Activated CD4-positive, alpha-beta T cell treated with anti-CD3 and anti-CD28 coated beads, Interleukin-2, amount 10 ng/mL, durations not matched to agents 7 days and 5 days (primary cell): ENCODE data around the gene DENND1C. TPM values are rescaled to one million over a fixed set of nuclear protein-coding genes. Genes with fewer than 3 reads are reported as not detected.

Source experiments
- CTCF ChIA-PET: fragments of 350-600 bp; sonication (Branson Sonifier 250); formaldehyde crosslinking; loops from one replicate; lab custom pipeline; 2021; ENCODE audit warnings: antibody characterized with exemption; lab: Charles Lee
- POLR2A ChIA-PET: fragments of 350-600 bp; sonication (Branson Sonifier 250); formaldehyde crosslinking; loops from one replicate; lab custom pipeline; 2021; ENCODE audit warnings: antibody characterized with exemption; lab: Charles Lee
- DNase-seq: peaks from one replicate; pipeline ENCODE4 v3.0.0-alpha.2; 2020
- H3K27ac Mint-ChIP-seq: one replicate; pipeline ENCODE4 v1.8.0; 2021; ENCODE audit warnings: mild to moderate bottlenecking, moderate library complexity, mixed read lengths
- H3K27me3 Mint-ChIP-seq: one replicate; pipeline ENCODE4 v1.8.0; 2021; ENCODE audit warnings: mixed read lengths
- H3K36me3 Mint-ChIP-seq: one replicate; pipeline ENCODE4 v1.8.0; 2021; ENCODE audit warnings: low read depth, mixed read lengths
- H3K4me1 Mint-ChIP-seq: one replicate; pipeline ENCODE4 v1.8.0; 2021; ENCODE audit warnings: mixed read lengths
- H3K4me3 Mint-ChIP-seq: one replicate; pipeline ENCODE4 v1.8.0; 2021; ENCODE audit warnings: mild to moderate bottlenecking, moderate library complexity, mixed read lengths
- H3K9me3 Mint-ChIP-seq: one replicate; pipeline ENCODE4 v1.8.0; 2021; ENCODE audit warnings: mixed read lengths
- total RNA-seq, 2 experiments: library from RNA; stranded (reverse); gene quantifications; one replicate each; pipeline ENCODE4 v1.2.3, GENCODE V29; 2021

Gene DENND1C
- total RNA-seq, 2 experiments from 2014 or later = 100.0 to 104 TPM

GRCh38 chr19:6470173-6470572, 11.4 kb downstream of the DENND1C start:
- peaks cover under 1% of the 10 kb centered on the region for H3K4me1 Mint-ChIP-seq
- peaks cover 32% of the 10 kb centered on the region for H3K36me3 Mint-ChIP-seq
- H3K27ac Mint-ChIP-seq = no peak overlapping the region
- no peaks in the 10 kb centered on the region for H3K9me3 Mint-ChIP-seq
- POLR2A ChIA-PET = no interaction called here
- H3K27me3 Mint-ChIP-seq = no peaks in the 10 kb centered on the region
- CTCF ChIA-PET = interaction anchor here (1.1 kb wide), 1 partner anchor 22 kb away, joined by 4 read pairs; no protein-coding TSS in a partner anchor
- no peak overlapping the region for H3K4me3 Mint-ChIP-seq
- DNase-seq = no peak

GRCh38 chr19:6467384-6467783, 14.2 kb downstream of the DENND1C start:
- POLR2A ChIA-PET = no interaction called here
- no peak overlapping the region for H3K27ac Mint-ChIP-seq

GRCh38 chr19:6466526-6467248, 14.9 kb downstream of the DENND1C start:
- H3K9me3 Mint-ChIP-seq = no peaks in the 10 kb centered on the region
- no peak for DNase-seq
- no peak overlapping the region for H3K27ac Mint-ChIP-seq
- no peak overlapping the region for H3K4me3 Mint-ChIP-seq
- H3K4me1 Mint-ChIP-seq = peaks cover 15% of the 10 kb centered on the region
- CTCF ChIA-PET = no interaction called here
- H3K27me3 Mint-ChIP-seq = no peaks in the 10 kb centered on the region
- peaks cover 23% of the 10 kb centered on the region for H3K36me3 Mint-ChIP-seq
- POLR2A ChIA-PET = no interaction called here

More at GRCh38 chr19:6467384-6467783, 14.2 kb downstream of the DENND1C start:
- H3K4me3 Mint-ChIP-seq = no peak overlapping the region
- H3K27me3 Mint-ChIP-seq = no peaks in the 10 kb centered on the region
- peaks cover 10% of the 10 kb centered on the region for H3K4me1 Mint-ChIP-seq
- H3K36me3 Mint-ChIP-seq = peaks cover 23% of the 10 kb centered on the region
- no peak for DNase-seq
- CTCF ChIA-PET = no interaction called here
- no peaks in the 10 kb centered on the region for H3K9me3 Mint-ChIP-seq

GRCh38 chr19:6465663-6466062, 15.9 kb downstream of the DENND1C start:
- H3K4me1 Mint-ChIP-seq = peaks cover 15% of the 10 kb centered on the region
- H3K27me3 Mint-ChIP-seq = no peaks in the 10 kb centered on the region
- H3K9me3 Mint-ChIP-seq = no peaks in the 10 kb centered on the region
- ChIA-PET CTCF (no interaction called here), POLR2A (interaction anchor here (0.6 kb wide), 1 partner anchor 43 kb away, joined by 4 read pairs; no protein-coding TSS in a partner anchor)
- H3K4me3 Mint-ChIP-seq = no peak overlapping the region
- no peak overlapping the region for H3K27ac Mint-ChIP-seq
- no peak for DNase-seq
- peaks cover 21% of the 10 kb centered on the region for H3K36me3 Mint-ChIP-seq

- ChIA-PET POLR2A (interaction anchor here (0.6 kb wide), 1 partner anchor 43 kb away, joined by 4 read pairs; no protein-coding TSS in a partner anchor), CTCF (no interaction called here)
- no peak overlapping the region for H3K4me3 Mint-ChIP-seq
- H3K27me3 Mint-ChIP-seq = no peaks in the 10 kb centered on the region
- H3K36me3 Mint-ChIP-seq = peaks cover 18% of the 10 kb centered on the region
- DNase-seq = no peak
- no peaks in the 10 kb centered on the region for H3K9me3 Mint-ChIP-seq
- peaks cover 18% of the 10 kb centered on the region for H3K4me1 Mint-ChIP-seq
- no peak overlapping the region for H3K27ac Mint-ChIP-seq
Observed at GRCh38 chr19:6465006-6465405, 16.6 kb downstream of the DENND1C start.

GRCh38 chr19:6464070-6464873, 17.3 kb downstream of the DENND1C start, which contains the start of gene CRB3:
Gene CRB3 (plus strand): TSS chr19:6464271. CDS start chr19:6464702, 431 bp downstream.
- ChIA-PET POLR2A (no interaction called here), CTCF (no interaction called here)
- Mint-ChIP-seq H3K9me3 (no peaks in the 10 kb centered on the region), H3K4me1 (peaks cover 20% of the 10 kb centered on the region), H3K36me3 (peaks cover 12% of the 10 kb centered on the region), H3K27ac (no peak within 1 kb of the TSS), H3K27me3 (no peaks in the 10 kb centered on the region), H3K4me3 (no peak within 1 kb of the TSS)
- DNase-seq = peak; percentile 35

GRCh38 chr19:6460099-6460884, 21.3 kb downstream of the DENND1C start:
- POLR2A ChIA-PET = no interaction called here
- Mint-ChIP-seq H3K27ac (peak overlapping the region; percentile 89), H3K36me3 (peaks cover 15% of the 10 kb centered on the region), H3K9me3 (peaks cover 6% of the 10 kb centered on the region), H3K4me3 (peak overlapping the region; percentile 93), H3K27me3 (no peaks in the 10 kb centered on the region), H3K4me1 (peaks cover 27% of the 10 kb centered on the region)
- DNase-seq = peak; percentile 98
- CTCF ChIA-PET = interaction anchor here (0.7 kb wide), 1 partner anchor 306 kb away, joined by 3 read pairs; no protein-coding TSS in a partner anchor

- POLR2A ChIA-PET = interaction anchor here (0.7 kb wide), 1 partner anchor 86 kb away, joined by 3 read pairs; no protein-coding TSS in a partner anchor
- peaks cover 11% of the 10 kb centered on the region for H3K9me3 Mint-ChIP-seq
- CTCF ChIA-PET = interaction anchor here (0.6 kb wide), 1 partner anchor 11 kb away, joined by 3 read pairs; no protein-coding TSS in a partner anchor
Observed at GRCh38 chr19:6459262-6460098, 22.1 kb downstream of the DENND1C start, which contains the start of gene SLC25A23. Gene SLC25A23 (minus strand): TSS chr19:6459792. CDS start chr19:6459628, 164 bp downstream.

GRCh38 chr19:6458695-6459261, 22.8 kb downstream of the DENND1C start:
- H3K27ac Mint-ChIP-seq = peak overlapping the region; percentile 77
- peaks cover 16% of the 10 kb centered on the region for H3K9me3 Mint-ChIP-seq
- CTCF ChIA-PET = interaction anchor here (1.6 kb wide), 1 partner anchor 22 kb away, joined by 3 read pairs; no protein-coding TSS in a partner anchor
- DNase-seq = no peak
- peaks cover 18% of the 10 kb centered on the region for H3K4me1 Mint-ChIP-seq
- POLR2A ChIA-PET = no interaction called here
- H3K27me3 Mint-ChIP-seq = no peaks in the 10 kb centered on the region
- H3K36me3 Mint-ChIP-seq = peaks cover 30% of the 10 kb centered on the region
- peak overlapping the region; percentile 82 for H3K4me3 Mint-ChIP-seq

More at GRCh38 chr19:6459262-6460098, 22.1 kb downstream of the DENND1C start, which contains the start of gene SLC25A23:
- Mint-ChIP-seq H3K36me3 (peaks cover 23% of the 10 kb centered on the region), H3K4me3 (peak within 1 kb of the TSS; percentile 93), H3K27me3 (no peaks in the 10 kb centered on the region), H3K27ac (peak within 1 kb of the TSS; percentile 89), H3K4me1 (peaks cover 21% of the 10 kb centered on the region)
- DNase-seq = peak; percentile 65

GRCh38 chr19:6457958-6458694, 23.5 kb downstream of the DENND1C start:
- peak overlapping the region; percentile 77 for H3K27ac Mint-ChIP-seq
- no peak for DNase-seq
- peak overlapping the region; percentile 82 for H3K4me3 Mint-ChIP-seq
- ChIA-PET POLR2A (no interaction called here), CTCF (interaction anchor here (1.6 kb wide), 1 partner anchor 21 kb away, joined by 3 read pairs; no protein-coding TSS in a partner anchor)
- peaks cover 18% of the 10 kb centered on the region for H3K4me1 Mint-ChIP-seq
- H3K27me3 Mint-ChIP-seq = no peaks in the 10 kb centered on the region
- H3K36me3 Mint-ChIP-seq = peaks cover 37% of the 10 kb centered on the region
- peaks cover 20% of the 10 kb centered on the region for H3K9me3 Mint-ChIP-seq
